Esophagus muscularis mucosa (tissue), 4 donors: ENCODE results near the gene GARIN1A. TPM values are rescaled to one million over a fixed set of nuclear protein-coding genes. Genes with fewer than 3 reads are reported as not detected.

ENCODE experiments used
- DNase-seq: peaks from one replicate; pipeline ENCODE4 v3.0.0-alpha.2; 2017; ENCODE audit errors: extremely low spot score
- H3K27ac ChIP-seq, 4 donors: fragments of 200-600 bp; sonication (generic); replicated peaks in 1 of 4; 1 replicate in 3 of 4; 2 replicates in 1 of 4; pipeline ENCODE4 v1.5.1; 2016 to 2019; ENCODE audit warnings: mild to moderate bottlenecking in 1 of 4
- H3K27me3 ChIP-seq, 4 donors: fragments of 200-600 bp; sonication (generic); one replicate each; pipeline versions ENCODE4 v1.5.1 to v1.6.0; 2016 to 2019
- H3K36me3 ChIP-seq, 4 donors: fragments of 200-600 bp; sonication (generic); one replicate each; pipeline ENCODE4 v1.5.1; 2016 to 2019
- H3K4me1 ChIP-seq, 4 donors: fragments of 200-600 bp; sonication (generic); one replicate each; pipeline ENCODE4 v1.5.1; 2016 to 2019
- H3K4me3 ChIP-seq, 4 donors: fragments of 200-600 bp; sonication (generic); 1 replicate in 2 of 4; 2 replicates in 2 of 4; pipeline ENCODE4 v1.5.1; 2016 to 2019; ENCODE audit warnings: mild to moderate bottlenecking in 4 of 4, moderate library complexity in 1 of 4
- H3K9me3 ChIP-seq, 4 donors: fragments of 200-600 bp; sonication (generic); 1 replicate in 3 of 4; 2 replicates in 1 of 4; pipeline ENCODE4 v1.5.1; 2016 to 2019
- EP300 ChIP-seq: sonication (generic); formaldehyde crosslinking; IDR thresholded peaks from one replicate; pipeline ENCODE4 v1.6.1; 2017; ENCODE audit warnings: antibody characterized with exemption
- POLR2A ChIP-seq: fragments of 450-650 bp; IDR thresholded peaks from one replicate; pipeline ENCODE4 v1.6.1; 2017; ENCODE audit warnings: antibody characterized with exemption, moderate library complexity, mild to moderate bottlenecking, low read depth
- POLR2AphosphoS5 ChIP-seq, 2 donors: sonication (generic); formaldehyde crosslinking; IDR thresholded peaks; one replicate each; pipeline ENCODE4 v1.6.1; 2017; ENCODE audit warnings: antibody characterized with exemption in 2 of 2
- intact Hi-C: fragments of 100-400 bp; cut with DNase I; formaldehyde crosslinking; loops from one replicate; pipeline ENCODE4 v1.15.1; 2023
- small RNA-seq, 3 donors: library from RNA; depleted of rRNA; stranded (forward); fragments of <200 nt; gene quantifications; one replicate each; pipeline ENCODE3, GENCODE V24; 2016
- total RNA-seq, 4 donors: library from RNA; depleted of rRNA; stranded (reverse); fragments of >200 nt; gene quantifications; one replicate each; pipeline versions ENCODE4 v1.1.0 to v1.2.1, GENCODE V29; 2016
- TF ChIP-seq, protein P1 (sequence below), 3 experiments: fragments of 200-600 bp in 2 of 3; fragments of 450-650 bp in 1 of 3; sonication (generic) in 2 of 3; IDR thresholded peaks; one replicate each; pipeline ENCODE4 v1.5.1; 2017 to 2019; ENCODE audit warnings: antibody characterized with exemption in 3 of 3, mild to moderate bottlenecking in 2 of 3, moderate library complexity in 1 of 3

The GARIN1A gene
- total RNA-seq, 4 donors from 2014 or later = under 0.01 to 2.9 (median 0.94) TPM

DNA sequence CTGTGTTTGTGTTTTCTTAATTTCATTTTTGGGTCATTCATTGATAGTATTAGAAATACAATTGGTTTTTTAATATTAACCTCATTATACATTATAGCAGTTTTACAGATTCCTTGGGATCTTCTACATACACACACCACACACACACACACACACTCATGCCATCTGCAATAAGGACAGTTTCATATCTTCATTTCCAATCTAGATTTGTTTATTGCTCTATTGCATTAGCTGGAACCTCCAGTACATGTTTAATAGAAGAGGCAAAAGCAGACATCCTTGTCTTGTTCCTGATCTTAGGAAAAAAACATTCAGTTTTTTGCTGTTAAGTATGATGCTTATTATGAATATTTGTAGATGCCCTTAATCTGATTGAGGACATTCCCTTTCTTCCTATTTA lies 49.3 kb downstream of the GARIN1A start:
- no peaks in the 10 kb centered on the region for H3K9me3 ChIP-seq
- no peaks in the 10 kb centered on the region for H3K4me1 ChIP-seq
- H3K27ac ChIP-seq = no peak overlapping the region
- no peak for TF ChIP-seq POLR2AphosphoS5 (IDR thresholded peaks at IDR 0.05)
- no peak for TF ChIP-seq POLR2A
- TF ChIP-seq, protein P1, sequence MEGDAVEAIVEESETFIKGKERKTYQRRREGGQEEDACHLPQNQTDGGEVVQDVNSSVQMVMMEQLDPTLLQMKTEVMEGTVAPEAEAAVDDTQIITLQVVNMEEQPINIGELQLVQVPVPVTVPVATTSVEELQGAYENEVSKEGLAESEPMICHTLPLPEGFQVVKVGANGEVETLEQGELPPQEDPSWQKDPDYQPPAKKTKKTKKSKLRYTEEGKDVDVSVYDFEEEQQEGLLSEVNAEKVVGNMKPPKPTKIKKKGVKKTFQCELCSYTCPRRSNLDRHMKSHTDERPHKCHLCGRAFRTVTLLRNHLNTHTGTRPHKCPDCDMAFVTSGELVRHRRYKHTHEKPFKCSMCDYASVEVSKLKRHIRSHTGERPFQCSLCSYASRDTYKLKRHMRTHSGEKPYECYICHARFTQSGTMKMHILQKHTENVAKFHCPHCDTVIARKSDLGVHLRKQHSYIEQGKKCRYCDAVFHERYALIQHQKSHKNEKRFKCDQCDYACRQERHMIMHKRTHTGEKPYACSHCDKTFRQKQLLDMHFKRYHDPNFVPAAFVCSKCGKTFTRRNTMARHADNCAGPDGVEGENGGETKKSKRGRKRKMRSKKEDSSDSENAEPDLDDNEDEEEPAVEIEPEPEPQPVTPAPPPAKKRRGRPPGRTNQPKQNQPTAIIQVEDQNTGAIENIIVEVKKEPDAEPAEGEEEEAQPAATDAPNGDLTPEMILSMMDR (IDR thresholded peaks at IDR 0.05) = no peak
- no peak for TF ChIP-seq EP300
- H3K4me3 ChIP-seq = no peak overlapping the region
- H3K27me3 ChIP-seq = no peaks in the 10 kb centered on the region
- no peak for DNase-seq
- intact Hi-C loops = no loop called here
- H3K36me3 ChIP-seq = no peaks in the 10 kb centered on the region

Small RNA genes lying within 50 kb of the gene (small RNA-seq; reads per million reads assigned to genes)
- gene RNA5SP242 (54.8 to 151 (median 59.3) reads per million in 3 donors), gene RNA5SP243 (0 to 0.19 (median 0.17) reads per million in 3 donors), gene RNU6-177P (0 reads per million in 3 donors)

Other genes with a start within 250 kb of the GARIN1A start
- gene HILPDA, start 216.4 kb upstream of the GARIN1A start, total RNA-seq = 10 to 100 TPM in 1 of 4 donors, 1 to 10 TPM in 3; 4.1 to 15.1 (median 5.8) TPM
- gene METTL2B, start 195.5 kb upstream of the GARIN1A start, total RNA-seq = 10 to 100 TPM; 19.9 to 23.5 (median 21.0) TPM
- gene CALU, start 67.1 kb downstream of the GARIN1A start, total RNA-seq = 100 to 1,000 TPM; 188 to 269 (median 199) TPM
- gene OPN1SW, start 103.5 kb downstream of the GARIN1A start, total RNA-seq = not detected
- 10 to 100 TPM; 20.7 to 36.5 (median 33.7) TPM for gene CCDC136, start 119.7 kb downstream of the GARIN1A start, total RNA-seq
- gene FLNC, start 158.1 kb downstream of the GARIN1A start, total RNA-seq = 100 to 1,000 TPM; 391 to 932 (median 533) TPM
- 100 to 1,000 TPM in 2 of 4 donors, 10 to 100 TPM in 2; 74.3 to 108 (median 91.9) TPM for gene ATP6V1F, start 190.6 kb downstream of the GARIN1A start, total RNA-seq
- under 1 TPM in 3 of 4 donors, not detected in 1; 0.13 to 0.66 (median 0.29) TPM for gene KCP, start 238.4 kb downstream of the GARIN1A start, total RNA-seq